HG03460 (cell line): Measurements from ENCODE around the gene DBT.
A peak's percentile ranks its signal among the peaks of the same experiment; 100 is the strongest.
"Not testable (repeated sequence)": the region's sequence is repeated elsewhere in the genome, so short reads cannot be mapped to it uniquely, and the experiment has no call there.

ENCODE experiments used
- ATAC-seq: cut with Tn5 transposase; IDR thresholded peaks from one replicate; pipeline ENCODE4 v1.9.1; 2021; ENCODE audit not compliant: unreplicated experiment

The DBT gene

DNA sequence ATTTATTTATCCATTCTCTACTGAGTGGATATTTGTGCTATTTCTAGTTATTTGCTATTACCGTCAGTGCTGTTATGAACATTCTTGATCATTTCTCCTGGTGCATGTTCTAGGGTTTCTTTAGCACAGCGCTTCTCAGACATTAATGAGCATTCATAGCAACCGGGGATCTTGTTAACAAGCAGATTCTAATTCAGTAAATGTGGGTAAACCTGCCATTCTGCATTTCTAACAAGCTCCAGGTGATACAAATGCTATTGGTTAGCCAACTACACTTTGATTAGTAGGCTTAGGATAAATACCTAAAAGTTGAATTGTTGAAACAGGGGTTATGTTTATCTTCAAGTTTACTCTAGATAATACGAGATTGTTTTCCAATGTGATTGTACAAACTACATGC lies 3.3 kb upstream of the DBT start:
- ATAC-seq, result no peak

DNA sequence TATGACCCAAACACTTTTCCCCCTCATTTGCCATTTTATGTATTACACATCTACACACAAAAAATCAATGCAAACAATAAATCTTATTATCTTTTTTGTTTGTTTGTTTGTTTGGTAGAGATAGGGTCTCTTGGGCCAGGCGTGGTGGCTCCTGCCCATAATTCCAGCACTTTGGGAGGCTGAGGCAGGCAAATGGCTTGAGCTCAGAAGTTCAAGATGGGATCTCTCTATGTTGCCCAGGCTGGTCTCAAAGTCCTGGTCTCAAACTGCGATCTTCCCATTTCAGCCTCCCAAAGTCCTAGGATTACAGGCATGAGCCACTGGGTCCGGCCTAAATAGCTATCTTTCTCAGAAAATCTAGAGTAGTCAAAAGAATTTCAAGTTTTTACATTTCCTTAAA lies 1.2 kb upstream of the DBT start:
- ATAC-seq, result no peak

DNA sequence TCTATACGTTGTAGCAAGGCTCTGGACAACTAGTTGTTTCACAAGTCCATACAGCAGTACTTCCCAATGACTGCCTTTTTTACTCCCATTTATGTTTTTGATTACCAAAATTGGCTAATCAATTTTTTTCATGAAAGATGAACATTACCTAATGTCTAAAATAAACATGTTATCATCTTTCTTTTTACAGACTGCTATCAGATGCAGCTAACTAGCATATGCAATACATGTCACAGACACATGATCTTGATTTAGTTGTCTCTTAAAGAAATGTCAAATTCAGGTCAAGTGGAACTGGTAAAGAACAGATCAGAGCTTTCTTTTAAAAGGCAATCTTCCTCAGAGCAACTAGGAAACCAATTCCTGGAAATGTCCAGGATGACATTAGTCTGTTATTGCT lies 630 bp upstream of the DBT start:
- no peak for ATAC-seq

DNA sequence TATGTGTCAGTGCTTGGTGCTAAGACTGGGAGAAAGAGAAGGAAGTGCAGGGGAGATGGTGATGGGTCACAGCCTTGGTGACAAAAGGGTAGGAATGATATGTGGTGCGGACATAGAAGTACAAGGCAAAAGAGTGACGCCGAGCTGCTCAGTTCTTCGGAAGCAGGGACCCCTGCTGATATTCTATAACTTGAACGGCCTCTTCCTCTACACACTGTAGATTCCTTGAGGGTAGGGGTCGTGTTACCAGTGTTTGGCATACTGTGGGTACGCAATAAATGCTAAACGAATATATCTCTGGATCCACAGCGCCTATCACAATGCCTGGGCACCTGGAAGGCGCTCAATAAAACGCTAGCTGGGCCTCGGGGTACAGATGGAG lies 488 bp downstream of the DBT start:
- ATAC-seq, result peak; percentile 1

DNA sequence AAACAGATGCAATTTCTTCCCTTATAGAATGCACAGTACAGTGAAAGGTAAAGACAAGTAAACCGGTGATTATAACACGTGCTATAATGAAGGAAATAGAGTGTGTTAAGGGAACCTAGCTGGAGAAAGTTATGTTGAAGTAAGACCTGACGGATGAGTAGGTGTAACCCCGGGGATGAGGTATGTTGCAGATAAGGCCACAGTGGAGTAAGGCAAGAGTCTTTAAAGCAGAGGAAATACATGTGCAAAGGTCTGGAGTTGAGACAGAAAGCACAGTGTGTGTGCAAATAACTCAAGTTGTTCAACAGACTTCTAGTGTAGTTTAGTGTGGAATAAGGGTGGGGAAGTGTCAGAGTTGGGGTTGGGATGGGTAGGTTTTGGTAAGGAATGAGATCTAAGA lies 2.9 kb downstream of the DBT start:
- ATAC-seq, result no peak

DNA sequence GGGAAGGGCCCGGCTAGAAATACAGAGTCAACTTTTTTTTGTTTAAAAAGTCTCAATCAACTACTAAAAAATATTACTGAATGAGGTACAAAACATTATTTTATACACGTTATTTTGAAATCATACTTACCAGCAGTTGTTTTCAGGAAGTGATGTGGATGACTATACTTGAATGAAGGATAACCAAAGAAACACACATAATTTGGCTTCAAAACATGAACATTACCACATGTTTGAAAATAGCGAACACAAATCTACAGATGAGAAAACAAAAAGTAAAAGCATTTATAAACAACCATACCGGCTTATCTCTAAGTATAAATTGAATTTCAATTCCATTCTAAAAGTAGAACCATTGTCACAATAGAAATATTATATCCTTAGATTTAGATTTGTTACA lies 9.0 kb downstream of the DBT start:
- no peak for ATAC-seq

DNA sequence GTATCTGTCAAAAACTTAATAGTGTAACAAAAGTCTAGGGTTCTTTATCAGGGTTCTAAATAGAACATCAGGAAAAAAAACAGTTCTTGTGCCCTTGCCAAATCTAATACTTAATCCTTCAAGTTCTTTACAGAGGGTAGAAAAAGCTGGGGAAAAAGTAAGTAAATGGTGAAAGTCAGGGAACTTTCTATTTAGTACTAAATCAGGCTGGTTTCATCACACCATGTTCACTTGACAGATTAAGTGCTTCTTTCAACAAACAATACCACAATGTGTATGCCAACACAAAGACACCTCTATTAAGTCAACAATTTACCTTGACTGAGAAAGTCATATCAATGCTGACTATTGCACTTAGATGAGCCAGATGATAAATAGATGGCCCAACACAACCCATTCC lies 9.7 kb downstream of the DBT start:
- no peak for ATAC-seq

DNA sequence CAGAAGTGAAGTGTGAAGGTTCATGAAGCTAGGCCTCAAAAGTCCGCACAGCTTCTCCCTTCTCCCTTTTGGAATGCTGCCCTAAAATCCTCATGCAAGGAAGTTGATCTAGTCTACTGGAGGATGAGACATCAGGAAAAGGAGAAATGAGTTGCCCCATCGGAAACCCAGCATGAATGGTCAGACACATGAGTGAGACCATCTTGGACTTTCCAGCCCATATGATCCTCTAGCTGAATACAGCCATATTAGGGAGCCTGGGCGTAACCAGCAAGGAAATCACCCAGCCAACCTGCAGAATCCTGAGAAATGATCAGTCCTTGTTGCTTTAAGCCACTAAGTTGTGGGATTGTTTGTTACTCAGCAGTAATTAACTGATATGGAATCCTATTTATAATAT lies 12.5 kb downstream of the DBT start:
- no peak for ATAC-seq

DNA sequence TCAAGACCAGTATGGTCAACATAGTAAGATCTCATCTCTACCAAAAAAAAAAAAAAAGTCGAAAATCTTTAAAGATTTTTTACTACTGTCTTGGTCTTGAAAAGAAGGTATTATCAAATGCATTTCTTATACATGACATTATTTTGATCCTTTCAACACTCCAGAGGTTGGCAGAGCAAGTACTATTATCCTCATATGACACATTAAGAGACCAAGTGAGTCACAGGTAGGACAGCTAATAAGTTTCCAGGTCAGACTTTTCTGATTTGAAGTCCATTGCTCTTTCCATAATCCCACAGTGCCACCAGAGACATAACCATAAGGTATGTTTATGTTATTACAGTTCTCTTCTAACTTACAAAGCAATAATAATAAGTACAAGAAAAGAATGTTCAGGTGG lies 15.2 kb downstream of the DBT start:
- no peak for ATAC-seq

DNA sequence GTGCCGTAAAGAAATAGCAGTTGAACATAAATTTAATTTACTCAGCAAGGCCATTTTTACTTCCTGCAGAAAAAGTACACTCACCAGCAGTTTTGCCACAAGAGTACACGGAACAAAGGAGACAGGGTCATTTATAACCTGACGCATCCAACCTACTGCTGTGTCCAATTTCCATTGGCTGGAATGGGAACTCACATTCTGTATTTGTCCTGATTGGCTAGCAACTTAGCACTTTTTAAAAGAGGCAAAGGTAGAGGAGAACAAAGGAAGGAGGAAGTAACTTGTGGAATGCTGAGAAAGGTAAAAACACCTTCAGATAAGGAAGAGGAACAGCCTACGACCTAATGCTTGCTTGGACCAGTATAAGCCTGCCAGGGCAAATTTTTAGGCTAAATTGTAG lies 16.1 kb downstream of the DBT start:
- ATAC-seq, result not testable (repeated sequence)

DNA sequence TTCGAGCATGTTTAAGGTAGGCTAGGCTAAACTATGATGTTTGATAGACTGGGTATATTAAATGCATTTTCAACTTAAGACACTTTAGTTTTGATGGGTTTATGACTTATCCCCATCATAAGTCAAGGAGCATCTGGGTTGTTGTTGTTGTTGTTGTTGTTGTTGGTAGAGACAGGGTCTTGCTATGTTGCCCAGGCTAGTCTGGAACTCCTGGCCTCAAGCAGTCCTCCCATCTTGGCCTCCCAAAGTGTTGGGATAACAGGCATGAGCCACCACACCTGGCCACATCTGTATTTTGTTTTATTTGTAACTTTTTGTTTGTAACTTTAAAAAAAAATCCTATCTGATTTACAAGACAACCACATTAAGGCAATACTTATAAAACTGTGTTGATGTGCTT lies 17.5 kb downstream of the DBT start:
- ATAC-seq, result no peak

DNA sequence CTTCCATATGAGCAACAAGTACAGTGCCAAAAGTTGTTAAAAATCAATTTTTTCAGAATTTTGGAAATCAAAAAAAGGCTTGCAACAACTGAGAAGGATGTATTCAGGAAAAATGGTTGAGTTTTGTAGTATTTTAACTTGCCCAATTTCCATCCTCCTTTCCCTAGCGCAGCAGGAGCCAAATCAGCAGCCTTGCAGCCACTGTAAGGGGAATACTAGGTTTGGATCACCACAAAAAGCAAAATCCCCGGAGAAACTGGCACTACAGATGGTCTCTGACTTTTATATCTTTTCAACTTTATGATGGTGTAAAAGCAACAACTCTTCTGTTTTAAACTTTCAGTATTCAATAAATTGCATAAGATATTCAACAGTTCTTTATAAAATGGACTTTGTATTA lies 17.9 kb downstream of the DBT start:
- no peak for ATAC-seq

DNA sequence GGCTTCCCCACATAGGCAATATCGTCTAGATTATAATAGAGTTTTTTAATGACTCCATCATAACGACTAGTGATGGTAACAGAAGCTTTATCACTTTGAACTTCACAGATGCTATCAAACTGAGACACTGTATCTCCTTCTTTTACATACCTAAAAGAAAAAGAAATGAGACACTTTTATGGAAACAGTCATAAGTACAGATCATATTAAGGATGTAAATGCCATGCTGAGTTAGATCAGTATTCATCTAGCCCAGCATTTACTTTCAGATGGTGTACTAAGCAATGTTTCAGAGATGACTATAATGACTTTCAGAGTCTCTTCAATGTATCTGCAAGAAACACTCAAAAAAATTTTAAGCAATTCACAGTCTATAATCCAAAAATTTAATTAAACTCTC lies 18.9 kb downstream of the DBT start:
- ATAC-seq, result no peak

DNA sequence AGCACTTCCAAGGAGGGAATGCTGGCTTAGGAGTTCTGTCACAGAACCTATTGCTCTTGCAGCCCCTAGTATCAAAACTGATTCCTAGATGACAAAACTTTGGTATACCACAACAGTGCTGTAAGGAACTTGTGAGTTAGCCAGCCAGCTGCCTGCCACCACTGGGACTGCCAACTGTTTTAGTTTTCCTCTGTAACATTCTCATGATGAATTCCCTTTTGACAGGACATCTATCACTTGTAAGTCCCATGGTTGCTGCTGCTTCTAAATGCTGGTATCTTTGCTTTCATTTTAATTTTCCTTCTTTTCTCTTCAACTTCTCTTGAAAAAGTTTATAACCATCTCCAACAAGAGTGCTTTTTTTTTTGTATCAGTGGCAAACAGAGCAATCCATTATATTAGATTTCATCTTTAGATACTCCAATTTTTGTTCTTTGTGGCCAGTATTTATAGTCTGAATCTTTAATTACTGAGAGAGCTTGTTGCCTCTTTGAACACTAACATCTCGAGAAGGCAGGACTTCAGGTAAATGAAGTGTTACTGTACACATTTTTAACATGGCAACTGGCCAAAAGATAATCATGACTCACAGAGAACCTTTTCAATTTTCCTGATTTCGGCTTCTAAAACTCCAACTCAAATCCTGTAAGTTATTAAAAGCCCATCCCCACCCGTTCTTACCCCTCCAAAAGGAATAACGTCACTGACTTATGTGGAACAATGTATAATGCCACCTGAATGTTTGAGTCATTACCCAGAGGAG lies 19.8 kb downstream of the DBT start:
- ATAC-seq, result no peak

DNA sequence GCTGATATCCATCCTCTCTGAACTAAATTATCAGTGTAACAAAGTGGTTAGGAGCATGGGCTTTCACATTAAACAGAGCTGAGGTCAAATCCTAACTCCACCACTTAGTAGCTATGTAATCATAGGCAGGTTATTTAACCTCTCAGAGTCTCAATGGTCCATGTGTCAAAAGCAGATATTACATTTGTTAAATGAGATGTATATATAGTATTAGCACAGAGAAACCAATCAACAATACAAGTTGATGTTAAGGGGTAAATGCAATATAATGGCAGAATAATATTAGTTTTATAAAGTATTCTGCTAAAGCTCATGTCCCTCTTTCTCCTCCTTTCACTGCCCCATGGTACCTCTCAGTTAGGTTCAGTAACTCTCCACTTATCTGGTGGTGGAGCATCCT lies 27.2 kb downstream of the DBT start:
- ATAC-seq, result no peak

DNA sequence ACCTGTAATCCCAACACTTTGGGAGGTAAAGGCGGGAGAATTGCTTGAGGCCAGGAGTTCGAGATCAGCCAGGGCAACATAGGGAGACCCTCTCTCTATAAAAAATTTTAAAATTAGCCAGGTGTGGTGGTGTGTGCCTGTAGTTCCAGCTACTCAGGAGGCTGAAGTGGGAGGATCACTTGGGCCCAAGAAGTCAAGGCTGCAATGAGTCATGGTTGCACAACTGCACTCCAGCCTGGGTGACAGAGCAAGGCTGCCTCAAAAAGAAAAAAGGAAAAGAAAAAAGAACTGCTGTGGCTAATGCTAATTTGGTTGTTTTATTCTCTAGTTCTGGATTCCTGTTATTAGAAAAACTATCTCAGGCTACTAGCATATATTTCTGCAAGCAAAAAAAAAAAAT lies 29.8 kb downstream of the DBT start:
- no peak for ATAC-seq

DNA sequence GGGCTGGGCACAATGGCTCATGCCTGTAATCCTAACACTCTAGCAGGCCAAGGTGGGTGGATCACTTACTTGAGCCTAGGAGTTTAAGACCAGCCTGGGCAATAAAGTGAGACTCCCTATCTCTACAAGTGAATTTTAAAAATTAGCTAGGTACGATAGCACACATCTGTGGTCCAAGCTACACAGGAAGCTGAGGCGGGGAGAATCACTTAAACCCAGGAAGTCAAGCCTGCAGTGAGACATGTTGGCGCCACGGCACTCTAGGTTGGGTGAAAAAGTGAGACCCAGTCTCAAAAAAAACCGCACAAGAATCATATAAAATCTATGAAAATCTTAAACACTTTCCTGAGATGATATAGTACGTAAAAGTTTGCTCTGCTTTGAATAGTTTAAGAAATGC lies 30.2 kb downstream of the DBT start:
- ATAC-seq, result no peak

DNA sequence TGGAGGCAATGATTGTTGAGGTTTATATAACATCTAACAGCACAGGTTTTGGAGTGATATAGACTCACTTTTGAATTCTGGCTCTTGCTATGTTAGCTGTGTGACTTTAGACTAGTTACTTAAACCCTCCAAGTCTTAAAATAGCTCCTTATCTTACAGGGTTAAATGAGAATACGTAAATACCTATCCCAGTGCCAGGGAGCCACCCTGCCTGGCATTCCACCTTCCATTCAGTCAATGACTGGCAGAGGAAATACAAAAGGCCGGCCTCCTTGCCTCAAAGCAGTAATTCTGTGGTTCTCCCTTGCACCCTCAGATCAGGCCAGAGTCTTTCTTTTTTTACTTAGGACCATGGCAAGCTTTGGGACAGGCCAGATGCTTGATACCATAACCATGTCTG lies 31.8 kb downstream of the DBT start:
- no peak for ATAC-seq

DNA sequence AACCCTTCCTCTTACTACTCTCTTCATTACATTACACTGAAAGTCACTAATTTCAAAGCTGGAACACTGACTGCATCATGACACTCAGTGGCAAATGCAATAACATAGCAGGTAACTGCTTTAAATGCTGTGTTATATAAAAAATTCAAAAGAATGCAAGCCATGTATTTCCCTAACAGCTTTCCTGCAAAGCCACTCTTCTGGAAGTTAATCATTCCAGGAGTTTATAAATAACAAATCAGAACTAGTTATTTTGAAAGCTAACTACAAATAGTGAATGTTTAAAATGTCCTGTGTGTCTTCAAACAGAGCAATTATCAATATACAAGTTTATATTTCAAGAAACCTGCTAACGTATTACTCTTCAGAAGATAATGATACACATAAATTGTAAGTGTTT lies 34.5 kb downstream of the DBT start:
- ATAC-seq, result no peak

DNA sequence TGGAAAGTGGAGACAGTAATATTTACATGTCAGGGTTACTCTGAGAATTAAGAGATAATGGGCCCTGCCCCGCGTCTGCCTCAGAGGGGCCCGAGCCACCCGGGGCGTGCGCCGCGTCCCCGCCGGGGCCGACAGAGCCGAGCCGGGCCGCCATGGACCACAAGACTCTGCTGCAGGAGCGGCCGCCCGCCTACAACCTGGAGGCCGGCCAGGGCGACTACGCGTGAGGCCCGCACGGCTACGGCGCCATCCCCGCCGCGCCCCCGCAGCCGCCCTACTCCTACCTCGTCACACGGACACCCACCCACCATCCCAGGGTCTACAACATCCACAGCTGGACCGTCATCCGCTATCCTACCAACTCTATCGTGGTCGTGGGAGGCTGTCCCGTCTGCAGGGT lies 36.5 kb downstream of the DBT start:
- ATAC-seq, result no peak

DNA sequence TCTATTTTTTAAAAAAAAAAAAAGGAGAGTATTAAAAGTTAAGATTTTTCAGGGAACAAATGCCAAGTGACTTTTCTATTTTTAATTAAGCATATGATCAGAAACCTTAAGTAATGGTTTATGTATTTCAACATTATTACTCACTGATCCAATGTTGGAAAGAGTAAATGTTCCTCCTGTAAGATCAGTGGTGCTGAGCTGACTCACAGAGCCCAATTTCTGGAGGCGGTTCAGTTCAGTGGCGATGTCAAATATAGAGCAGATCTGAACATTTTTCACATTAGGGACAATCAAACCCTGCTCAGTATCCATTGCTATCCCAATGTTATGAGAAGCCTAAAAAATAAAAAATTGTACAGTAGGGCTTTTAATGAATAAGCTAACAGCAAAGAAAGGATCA lies 43.3 kb downstream of the DBT start:
- no peak for ATAC-seq

DNA sequence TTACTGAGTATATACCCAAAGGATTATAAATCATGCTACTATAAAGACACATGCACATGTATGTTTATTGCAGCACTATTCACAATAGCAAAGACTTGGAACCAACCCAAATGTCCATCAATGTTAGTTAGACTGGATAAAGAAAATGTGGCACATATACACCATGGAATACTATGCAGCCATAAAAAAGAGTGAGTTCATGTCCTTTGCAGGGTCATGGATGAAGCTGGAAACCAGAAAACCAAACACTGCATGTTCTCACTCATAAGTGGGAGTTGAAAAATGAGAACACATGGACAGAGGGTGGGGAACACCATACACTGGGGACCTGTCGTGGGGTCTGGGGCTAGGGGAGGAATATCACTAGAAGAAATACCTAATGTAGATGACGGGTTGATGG lies 44.0 kb downstream of the DBT start:
- not testable (repeated sequence) for ATAC-seq

DNA sequence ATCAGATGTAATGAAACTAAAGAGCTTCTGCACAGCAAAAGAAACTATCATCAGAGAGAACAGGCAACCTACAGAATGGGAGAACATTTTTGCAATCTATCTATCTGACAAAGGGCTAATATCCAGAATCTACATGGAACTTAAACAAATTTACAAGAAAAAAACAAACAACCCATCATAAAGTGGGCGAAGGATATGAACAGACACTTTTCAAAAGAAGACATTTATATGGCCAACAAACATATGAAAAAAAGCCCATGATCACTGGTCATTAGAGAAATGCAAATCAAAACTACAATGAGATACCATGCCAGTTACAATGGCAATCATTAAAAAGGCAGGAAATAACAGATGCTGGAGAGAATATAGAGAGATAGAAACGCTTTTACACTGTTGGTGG lies 44.5 kb downstream of the DBT start:
- ATAC-seq, result not testable (repeated sequence)

DNA sequence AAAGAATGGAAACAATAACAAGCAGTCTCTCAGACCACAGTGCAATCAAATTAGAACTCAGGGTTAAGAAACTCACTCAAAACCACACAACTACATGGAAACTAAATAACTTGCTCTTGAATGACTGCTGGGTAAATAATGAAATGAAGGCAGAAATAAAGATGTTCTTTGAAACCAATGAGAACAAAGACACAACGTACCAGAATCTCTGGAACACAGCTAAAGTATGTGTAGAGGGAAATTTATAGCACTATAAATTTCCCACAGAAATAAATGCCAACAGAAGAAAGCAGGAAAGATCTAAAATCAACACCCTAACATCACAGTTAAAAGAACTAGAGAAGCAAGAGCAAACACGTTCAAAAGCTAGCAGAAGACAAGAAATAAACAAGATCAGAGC lies 46.9 kb downstream of the DBT start:
- ATAC-seq, result not testable (repeated sequence)
